Psoas muscle (tissue), 8 donors: Measurements from ENCODE around the gene PLXNA4. TPM values are rescaled to one million over a fixed set of nuclear protein-coding genes. Genes with fewer than 3 reads are reported as not detected.

Experiments used
- ATAC-seq, 4 donors: fragments of 200-7000 bp; cut with Tn5 transposase; one replicate each; pipeline ENCODE4 v1.9.1; 2020; ENCODE audit warnings: moderate library complexity in 3 of 4, mild to moderate bottlenecking in 2 of 4
- DNase-seq, 2 donors: peaks; one replicate each; pipeline ENCODE4 v3.0.0-alpha.2; 2020
- H3K27ac ChIP-seq: fragments of 200-600 bp; one replicate; pipeline ENCODE4 v1.8.0; 2022
- H3K27me3 ChIP-seq, 3 donors: fragments of 200-600 bp in 1 of 3; one replicate each; pipeline versions ENCODE4 v1.6.1 to v1.8.0; 2013 to 2022; ENCODE audit warnings: low read length in 2 of 3, mild to moderate bottlenecking in 2 of 3, moderate library complexity in 1 of 3; ENCODE audit not compliant: insufficient read depth in 3 of 3
- H3K36me3 ChIP-seq, 2 donors: fragments of 200-600 bp in 1 of 2; one replicate each; pipeline versions ENCODE4 v1.6.1 to v1.8.0; 2013 to 2022; ENCODE audit warnings: low read depth in 1 of 2, mild to moderate bottlenecking in 1 of 2, moderate library complexity in 1 of 2; ENCODE audit not compliant: insufficient read depth in 1 of 2
- H3K4me1 ChIP-seq: fragments of 200-600 bp; one replicate; pipeline ENCODE4 v1.8.0; 2022
- H3K4me3 ChIP-seq: fragments of 200-600 bp; one replicate; pipeline ENCODE4 v1.8.0; 2022; ENCODE audit warnings: mild to moderate bottlenecking
- H3K9me3 ChIP-seq: fragments of 200-600 bp; one replicate; pipeline ENCODE4 v1.8.0; 2022
- CTCF ChIP-seq: fragments of 200-600 bp; IDR thresholded peaks from one replicate; pipeline ENCODE4 v1.8.0; 2022; ENCODE audit warnings: antibody characterized with exemption
- WGBS, 3 donors: extraction: QIAGEN DNeasy Blood & Tissue Kit; methylation state at CpG; one replicate each; pipeline versions ENCODE4 v1.1.6 to v1.1.7; 2013; 5-methylcytosine and 5-hydroxymethylcytosine counted together
- intact Hi-C, 2 donors: fragments of 100-400 bp; cut with DNase I; formaldehyde crosslinking; loops; one replicate each; pipeline versions ENCODE4 v1.11.0 to v1.14.2; 2022
- polyA plus RNA-seq, 3 donors: library from polyadenylated mRNA; stranded (reverse); fragments of 200-250 nt; gene quantifications; one replicate each; pipeline ENCODE4 v1.2.3, GENCODE V29; 2013
- total RNA-seq, 4 donors: library from RNA; stranded (reverse); fragmentation: NEBNext Ultra II Directional in 2 of 4; extraction: Animal tissue kit (Norgen Biotek cat#: 25700) in 2 of 4; gene quantifications; one replicate each; pipeline versions ENCODE4 v1.2.1 to v1.2.4, GENCODE V29; 2021 to 2023
- donor health status: healthy with polysubstance abuse.
- donor health status: DM: no; HTN: no; CAD: no; lungs with moderate emphysema.
- donor health status: Bipolar disorder and iron deficiency.
- donor health status: healthy.
- donor health status: DM: yes; HTN: yes; CAD: no.
- donor health status: DM: no; HTN: no; CAD: no.
- donor health status: DM: no; HTN: no; CAD: no.
- donor health status: DM: yes; HTN: yes; CAD: no.

The PLXNA4 gene
- total and polyA plus RNA-seq, 7 donors, result 0.15 to 2.5 (median 0.88) TPM

GRCh38 chr7:132528695-132529094 lies 47.6 kb downstream of the PLXNA4 start:
- H3K27ac ChIP-seq, result no peak overlapping the region
- no peak for DNase-seq
- 85 to 90% (median 88%) methylated on average over 3 of the region's 3 CpGs for WGBS, 3 donors
- no peaks in the 10 kb centered on the region for H3K36me3 ChIP-seq
- intact Hi-C loops, result no loop called here
- no peaks in the 10 kb centered on the region for H3K9me3 ChIP-seq
- no peaks in the 10 kb centered on the region for H3K4me1 ChIP-seq
- ATAC-seq, result no peak
- H3K4me3 ChIP-seq, result no peak overlapping the region
- H3K27me3 ChIP-seq, result peaks cover 0 to 3% (median 0%) of the 10 kb centered on the region in 3 donors
- no peak for TF ChIP-seq CTCF

GRCh38 chr7:132527467-132528410 lies 48.5 kb downstream of the PLXNA4 start:
- no peak overlapping the region for H3K27ac ChIP-seq
- no peaks in the 10 kb centered on the region for H3K4me1 ChIP-seq
- TF ChIP-seq CTCF, result no peak
- H3K27me3 ChIP-seq, result peaks cover 0 to 3% (median 0%) of the 10 kb centered on the region in 3 donors
- no peaks in the 10 kb centered on the region for H3K36me3 ChIP-seq
- no peaks in the 10 kb centered on the region for H3K9me3 ChIP-seq
- no peak for DNase-seq
- intact Hi-C loops, result no loop called here
- 83 to 87% (median 86%) methylated on average over 17 of the region's 17 CpGs for WGBS, 3 donors
- no peak overlapping the region for H3K4me3 ChIP-seq
- no peak for ATAC-seq

- Histone ChIP-seq H3K36me3 (no peaks in the 10 kb centered on the region), H3K4me3 (no peak overlapping the region), H3K4me1 (no peaks in the 10 kb centered on the region), H3K9me3 (no peaks in the 10 kb centered on the region), H3K27ac (no peak overlapping the region), H3K27me3 (peaks cover 0 to 3% (median 0%) of the 10 kb centered on the region in 3 donors)
- no peak for ATAC-seq
- WGBS, 3 donors, result 89 to 92% (median 89%) methylated on average over 7 of the region's 7 CpGs
- TF ChIP-seq CTCF, result no peak
- no peak for DNase-seq
- intact Hi-C loops, result no loop called here
Measured at GRCh38 chr7:132526111-132526740, 50.0 kb downstream of the PLXNA4 start.

GRCh38 chr7:132521423-132521822 lies 54.8 kb downstream of the PLXNA4 start:
- Histone ChIP-seq H3K4me3 (no peak overlapping the region), H3K9me3 (no peaks in the 10 kb centered on the region), H3K4me1 (no peaks in the 10 kb centered on the region), H3K27ac (no peak overlapping the region), H3K36me3 (no peaks in the 10 kb centered on the region), H3K27me3 (peaks cover 0 to under 1% (median 0%) of the 10 kb centered on the region in 3 donors)
- intact Hi-C loops, result no loop called here
- ATAC-seq, result no peak
- DNase-seq, result no peak
- WGBS, 3 donors, result 51 to 69% (median 59%) methylated on average over 5 of the region's 5 CpGs
- TF ChIP-seq CTCF, result no peak
